ENCODE results near the gene SH2D3A.

SH2D3A gene

GRCh38 chr19:6712692-6713670, 54.3 kb downstream of the SH2D3A start:
- TF ChIP-seq EZH2 (IDR thresholded peaks at IDR 0.05; ENCODE audit: borderline replicate concordance, low read length) = no peak
- no peak for TF ChIP-seq CTCF (IDR thresholded peaks at IDR 0.05; ENCODE audit: low read length)

GRCh38 chr19:6712231-6712630, 55.0 kb downstream of the SH2D3A start:
- no peak overlapping the region for H3K4me2 ChIP-seq (ENCODE audit: low read length)
- no peak overlapping the region for H3K27ac ChIP-seq (ENCODE audit: low read depth, low read length, poor library complexity, severe bottlenecking)
- no peaks in the 10 kb centered on the region for H4K20me1 ChIP-seq (ENCODE audit: insufficient read depth, low read length)
- H3K9ac ChIP-seq (ENCODE audit: low read length) = no peak overlapping the region
- H3K36me3 ChIP-seq (ENCODE audit: insufficient read depth, low read length) = no peaks in the 10 kb centered on the region
- H3K27me3 ChIP-seq (ENCODE audit: insufficient read depth, low read length) = no peaks in the 10 kb centered on the region; the same call in 1 of the 2 replicates
- H3K9me2 ChIP-seq (ENCODE audit: low read depth, low read length) = no peaks in the 10 kb centered on the region
- H3F3A ChIP-seq (ENCODE audit: insufficient read depth, low read length) = no peaks in the 10 kb centered on the region
- H3K4me1 ChIP-seq (ENCODE audit: insufficient read depth, low read length, severe bottlenecking) = no peaks in the 10 kb centered on the region
- no peak for TF ChIP-seq CTCF (IDR thresholded peaks at IDR 0.05; ENCODE audit: low read length)
- no peak for TF ChIP-seq EZH2 (IDR thresholded peaks at IDR 0.05; ENCODE audit: borderline replicate concordance, low read length)
- H3K79me2 ChIP-seq (ENCODE audit: insufficient read depth, low read length) = no peaks in the 10 kb centered on the region
- no peaks in the 10 kb centered on the region for H3K9me3 ChIP-seq (ENCODE audit: low read length)
- no peak overlapping the region for H3K4me3 ChIP-seq (ENCODE audit: low read depth, low read length, poor library complexity, severe bottlenecking)
- no peak overlapping the region for H2AFZ ChIP-seq (ENCODE audit: low read length)

More at GRCh38 chr19:6712692-6713670, 54.3 kb downstream of the SH2D3A start:
- no peaks in the 10 kb centered on the region for H3K36me3 ChIP-seq (ENCODE audit: insufficient read depth, low read length)
- H3K27ac ChIP-seq (ENCODE audit: low read depth, low read length, poor library complexity, severe bottlenecking) = no peak overlapping the region
- H4K20me1 ChIP-seq (ENCODE audit: insufficient read depth, low read length) = no peaks in the 10 kb centered on the region
- H3K9ac ChIP-seq (ENCODE audit: low read length) = no peak overlapping the region
- no peaks in the 10 kb centered on the region for H3K4me1 ChIP-seq (ENCODE audit: insufficient read depth, low read length, severe bottlenecking)
- no peak overlapping the region for H2AFZ ChIP-seq (ENCODE audit: low read length)
- H3K4me2 ChIP-seq (ENCODE audit: low read length) = no peak overlapping the region
- H3K4me3 ChIP-seq (ENCODE audit: low read depth, low read length, poor library complexity, severe bottlenecking) = no peak overlapping the region
- no peaks in the 10 kb centered on the region for H3K9me2 ChIP-seq (ENCODE audit: low read depth, low read length)
- H3K27me3 ChIP-seq (ENCODE audit: insufficient read depth, low read length) = no peaks in the 10 kb centered on the region; the same call in 1 of the 2 replicates
- H3K9me3 ChIP-seq (ENCODE audit: low read length) = no peaks in the 10 kb centered on the region
- H3K79me2 ChIP-seq (ENCODE audit: insufficient read depth, low read length) = no peaks in the 10 kb centered on the region
- no peaks in the 10 kb centered on the region for H3F3A ChIP-seq (ENCODE audit: insufficient read depth, low read length)

- Histone ChIP-seq H2AFZ (ENCODE audit: low read length) (no peak overlapping the region), H3K4me1 (ENCODE audit: insufficient read depth, low read length, severe bottlenecking) (no peaks in the 10 kb centered on the region), H4K20me1 (ENCODE audit: insufficient read depth, low read length) (no peaks in the 10 kb centered on the region), H3F3A (ENCODE audit: insufficient read depth, low read length) (no peaks in the 10 kb centered on the region), H3K36me3 (ENCODE audit: insufficient read depth, low read length) (no peaks in the 10 kb centered on the region), H3K9me3 (ENCODE audit: low read length) (no peaks in the 10 kb centered on the region), H3K79me2 (ENCODE audit: insufficient read depth, low read length) (no peaks in the 10 kb centered on the region), H3K9ac (ENCODE audit: low read length) (no peak overlapping the region), H3K9me2 (ENCODE audit: low read depth, low read length) (no peaks in the 10 kb centered on the region), H3K27ac (ENCODE audit: low read depth, low read length, poor library complexity, severe bottlenecking) (no peak overlapping the region), H3K4me2 (ENCODE audit: low read length) (no peak overlapping the region), H3K27me3 (ENCODE audit: insufficient read depth, low read length) (no peaks in the 10 kb centered on the region; the same call in 1 of the 2 replicates), H3K4me3 (ENCODE audit: low read depth, low read length, poor library complexity, severe bottlenecking) (no peak overlapping the region)
- TF ChIP-seq EZH2 (IDR thresholded peaks at IDR 0.05; ENCODE audit: borderline replicate concordance, low read length) (no peak), CTCF (IDR thresholded peaks at IDR 0.05; ENCODE audit: low read length) (no peak)
Measured at GRCh38 chr19:6711605-6712004, 55.6 kb downstream of the SH2D3A start.
